ENCODE results near the gene ATP6V1B1. TPM values are rescaled to one million over a fixed set of nuclear protein-coding genes. Genes with fewer than 3 reads are reported as not detected.

ATP6V1B1 gene
- total and polyA plus RNA-seq, 2 experiments from 2014 or later, result not detected

- Histone ChIP-seq H3K36me3 (ENCODE audit: insufficient read depth) (no peaks in the 10 kb centered on the region), H3K27ac (ENCODE audit: low read depth) (no peak overlapping the region), H3K27me3 (ENCODE audit: insufficient read depth) (0 out of 2 replicates have a peak, but pooled peaks cover 4% of the 10 kb centered on the region), H3K4me1 (ENCODE audit: insufficient read depth) (no peaks in the 10 kb centered on the region), H3F3A (replicated peaks; ENCODE audit: low read depth) (no peaks in the 10 kb centered on the region), H3K79me2 (replicated peaks; ENCODE audit: insufficient read depth) (no peaks in the 10 kb centered on the region), H3K4me2 (no peak overlapping the region), H3K4me3 (no peak overlapping the region), H3K9me2 (ENCODE audit: insufficient read depth) (no peaks in the 10 kb centered on the region), H2AFZ (no peak overlapping the region), H4K20me1 (replicated peaks; ENCODE audit: insufficient read depth) (no peaks in the 10 kb centered on the region)
- H3K4me1 Mint-ChIP-seq, result peaks cover 1% of the 10 kb centered on the region; the same call in 2 of the 3 replicates
- ATAC-seq, result no peak
- H3K4me3 Mint-ChIP-seq, result no peak overlapping the region
- no peak for TF ChIP-seq ZNF462 (CRISPR knock-in tag; IDR thresholded peaks at IDR 0.05)
- TF ChIP-seq ZNF114 (CRISPR knock-in tag; IDR thresholded peaks at IDR 0.05), result no peak
- no peak for TF ChIP-seq ZNF331 (CRISPR knock-in tag; IDR thresholded peaks at IDR 0.05; ENCODE audit: low read depth)
- no peak for TF ChIP-seq NANOG (IDR thresholded peaks at IDR 0.05; ENCODE audit: borderline replicate concordance)
- no peaks in the 10 kb centered on the region; the same call in 1 of the 3 replicates for H3K36me3 Mint-ChIP-seq (ENCODE audit: low read depth)
- H3K9me3 Mint-ChIP-seq, result no peaks in the 10 kb centered on the region
- H3K27ac Mint-ChIP-seq, result no peak overlapping the region
- no peak for DNase-seq (ENCODE audit: low spot score)
- H3K27me3 Mint-ChIP-seq (ENCODE audit: insufficient read depth, low read depth, poor library complexity), result peaks cover 19% of the 10 kb centered on the region
These were observed 7.3 kb upstream of the ATP6V1B1 start for GRCh38 chr2:70928366-70928765.
